Measurements from ENCODE around the gene ADAM12. TPM values are rescaled to one million over a fixed set of nuclear protein-coding genes. Genes with fewer than 3 reads are reported as not detected.

The ADAM12 gene
- total and polyA plus RNA-seq, 10 of the 15 experiments (the other 5 are each of a cell fraction or from before 2014, with no cell fraction given) = under 0.01 to 0.62 (median 0.04) TPM; not detected in 5

DNA sequence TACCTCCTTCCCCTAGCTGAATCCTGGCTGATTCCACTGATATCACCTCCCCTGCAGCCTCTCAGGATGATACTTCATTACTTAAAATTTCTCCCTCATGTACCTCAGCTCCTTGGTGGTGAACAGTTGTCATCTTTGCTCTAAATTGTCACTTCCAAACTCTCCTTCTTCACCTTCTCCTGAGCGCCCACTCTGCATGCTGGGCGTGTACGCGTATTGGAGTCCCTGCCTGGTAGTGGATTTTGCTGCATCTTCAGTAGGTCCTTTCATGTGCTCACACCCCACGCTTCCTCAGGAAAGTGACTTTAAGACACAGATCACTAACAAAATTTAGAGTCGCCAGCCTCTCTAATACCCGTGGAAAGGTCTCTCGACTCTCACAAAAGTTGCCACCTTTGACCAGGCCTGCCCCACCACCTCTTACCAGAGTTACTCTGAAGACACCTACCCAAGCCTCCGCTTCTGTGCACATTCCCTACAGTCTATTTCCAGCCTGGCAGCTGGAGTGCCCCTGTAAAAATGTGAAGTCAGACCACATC lies 255.1 kb downstream of the ADAM12 start:
- Histone ChIP-seq H3K4me1 (ENCODE audit: control insufficient read depth, insufficient read depth, low read length) (no peaks in the 10 kb centered on the region), H2AFZ (ENCODE audit: control insufficient read depth, low read depth, low read length) (no peak overlapping the region), H3K27me3 (replicated peaks in 1 of 2; ENCODE audit: control insufficient read depth in 2 of 2, insufficient read depth in 2 of 2, low read length in 1 of 2) (no peaks in the 10 kb centered on the region), H3K27ac (ENCODE audit: control insufficient read depth, insufficient read depth) (no peak overlapping the region), H3K9ac (ENCODE audit: control insufficient read depth, insufficient read depth, low read length) (no peak overlapping the region), H3K79me2 (ENCODE audit: control insufficient read depth, insufficient read depth, low read length) (no peaks in the 10 kb centered on the region), H3K9me3 (replicated peaks; ENCODE audit: control insufficient read depth, insufficient read depth, low read length) (no peaks in the 10 kb centered on the region), H3K36me3 (ENCODE audit: control insufficient read depth in 2 of 2, insufficient read depth in 2 of 2, low read length in 1 of 2) (no peaks in the 10 kb centered on the region), H3K4me3 (no peak overlapping the region), H4K20me1 (ENCODE audit: control insufficient read depth, insufficient read depth) (no peaks in the 10 kb centered on the region), H3K4me2 (ENCODE audit: control insufficient read depth, insufficient read depth) (no peak overlapping the region)
- 53% methylated on average over 9 of the region's 9 CpGs for WGBS (ENCODE audit: insufficient coverage, insufficient replicate concordance, low lambda C conversion rate, missing lambda C conversion rate)
- BruUV-seq (replicated peaks) = no TSS peak
- ChIA-PET RAD21 (ENCODE audit: unreplicated experiment) (no interaction called here), CTCF (no interaction called here), POLR2A (no interaction called here), SMC1A (ENCODE audit: uncharacterized antibody, unreplicated experiment) (no interaction called here)
- FAIRE-seq = no peak
- TF ChIP-seq MYC (IDR thresholded peaks at IDR 0.05; ENCODE audit: insufficient read depth, insufficient read length, insufficient replicate concordance, low read length, severe bottlenecking) (no peak), CHD4 (IDR thresholded peaks at IDR 0.05) (no peak), PML (IDR thresholded peaks at IDR 0.05; ENCODE audit: low read length) (no peak), TCF3 (IDR thresholded peaks at IDR 0.05; ENCODE audit: borderline replicate concordance, insufficient read depth, low read depth, low read length) (no peak), ZSCAN29 (IDR thresholded peaks at IDR 0.05) (no peak), ETV6 (conservative IDR thresholded peaks at IDR 0.05 in 1 of 2, IDR thresholded peaks at IDR 0.05 in 1 of 2; ENCODE audit: borderline replicate concordance in 1 of 2, low read depth in 1 of 2) (no peak), RFX5 (IDR thresholded peaks at IDR 0.05; ENCODE audit: low read depth, low read length) (no peak), MYB (IDR thresholded peaks at IDR 0.05; ENCODE audit: borderline replicate concordance, low read depth, low read length) (no peak), MTA2 (IDR thresholded peaks at IDR 0.05; ENCODE audit: low read depth) (no peak)
- TF ChIP-seq, protein P1, sequence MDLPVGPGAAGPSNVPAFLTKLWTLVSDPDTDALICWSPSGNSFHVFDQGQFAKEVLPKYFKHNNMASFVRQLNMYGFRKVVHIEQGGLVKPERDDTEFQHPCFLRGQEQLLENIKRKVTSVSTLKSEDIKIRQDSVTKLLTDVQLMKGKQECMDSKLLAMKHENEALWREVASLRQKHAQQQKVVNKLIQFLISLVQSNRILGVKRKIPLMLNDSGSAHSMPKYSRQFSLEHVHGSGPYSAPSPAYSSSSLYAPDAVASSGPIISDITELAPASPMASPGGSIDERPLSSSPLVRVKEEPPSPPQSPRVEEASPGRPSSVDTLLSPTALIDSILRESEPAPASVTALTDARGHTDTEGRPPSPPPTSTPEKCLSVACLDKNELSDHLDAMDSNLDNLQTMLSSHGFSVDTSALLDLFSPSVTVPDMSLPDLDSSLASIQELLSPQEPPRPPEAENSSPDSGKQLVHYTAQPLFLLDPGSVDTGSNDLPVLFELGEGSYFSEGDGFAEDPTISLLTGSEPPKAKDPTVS (IDR thresholded peaks at IDR 0.05; ENCODE audit: low read depth, low read length) = no peak
- TF ChIP-seq, protein P2, sequence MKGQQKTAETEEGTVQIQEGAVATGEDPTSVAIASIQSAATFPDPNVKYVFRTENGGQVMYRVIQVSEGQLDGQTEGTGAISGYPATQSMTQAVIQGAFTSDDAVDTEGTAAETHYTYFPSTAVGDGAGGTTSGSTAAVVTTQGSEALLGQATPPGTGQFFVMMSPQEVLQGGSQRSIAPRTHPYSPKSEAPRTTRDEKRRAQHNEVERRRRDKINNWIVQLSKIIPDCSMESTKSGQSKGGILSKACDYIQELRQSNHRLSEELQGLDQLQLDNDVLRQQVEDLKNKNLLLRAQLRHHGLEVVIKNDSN (IDR thresholded peaks at IDR 0.05; ENCODE audit: borderline replicate concordance, extremely low read length, insufficient read depth, low read depth, low read length) = no peak
- TF ChIP-seq, protein P3, sequence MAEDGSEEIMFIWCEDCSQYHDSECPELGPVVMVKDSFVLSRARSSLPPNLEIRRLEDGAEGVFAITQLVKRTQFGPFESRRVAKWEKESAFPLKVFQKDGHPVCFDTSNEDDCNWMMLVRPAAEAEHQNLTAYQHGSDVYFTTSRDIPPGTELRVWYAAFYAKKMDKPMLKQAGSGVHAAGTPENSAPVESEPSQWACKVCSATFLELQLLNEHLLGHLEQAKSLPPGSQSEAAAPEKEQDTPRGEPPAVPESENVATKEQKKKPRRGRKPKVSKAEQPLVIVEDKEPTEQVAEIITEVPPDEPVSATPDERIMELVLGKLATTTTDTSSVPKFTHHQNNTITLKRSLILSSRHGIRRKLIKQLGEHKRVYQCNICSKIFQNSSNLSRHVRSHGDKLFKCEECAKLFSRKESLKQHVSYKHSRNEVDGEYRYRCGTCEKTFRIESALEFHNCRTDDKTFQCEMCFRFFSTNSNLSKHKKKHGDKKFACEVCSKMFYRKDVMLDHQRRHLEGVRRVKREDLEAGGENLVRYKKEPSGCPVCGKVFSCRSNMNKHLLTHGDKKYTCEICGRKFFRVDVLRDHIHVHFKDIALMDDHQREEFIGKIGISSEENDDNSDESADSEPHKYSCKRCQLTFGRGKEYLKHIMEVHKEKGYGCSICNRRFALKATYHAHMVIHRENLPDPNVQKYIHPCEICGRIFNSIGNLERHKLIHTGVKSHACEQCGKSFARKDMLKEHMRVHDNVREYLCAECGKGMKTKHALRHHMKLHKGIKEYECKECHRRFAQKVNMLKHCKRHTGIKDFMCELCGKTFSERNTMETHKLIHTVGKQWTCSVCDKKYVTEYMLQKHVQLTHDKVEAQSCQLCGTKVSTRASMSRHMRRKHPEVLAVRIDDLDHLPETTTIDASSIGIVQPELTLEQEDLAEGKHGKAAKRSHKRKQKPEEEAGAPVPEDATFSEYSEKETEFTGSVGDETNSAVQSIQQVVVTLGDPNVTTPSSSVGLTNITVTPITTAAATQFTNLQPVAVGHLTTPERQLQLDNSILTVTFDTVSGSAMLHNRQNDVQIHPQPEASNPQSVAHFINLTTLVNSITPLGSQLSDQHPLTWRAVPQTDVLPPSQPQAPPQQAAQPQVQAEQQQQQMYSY (CRISPR knock-in tag; IDR thresholded peaks at IDR 0.05) = no peak
- no peak for ATAC-seq
- no peak for DNase-seq (ENCODE audit: low read depth, low spot score)
- intact Hi-C loops (cut with micrococcal nuclease; ENCODE audit: unreplicated experiment) = no loop called here
- in situ Hi-C loops (cut with MboI) = no loop called here

Data from GM12878 (cell line).